Measurements from ENCODE around the gene MAPK11. TPM values are rescaled to one million over a fixed set of nuclear protein-coding genes. Genes with fewer than 3 reads are reported as not detected.

Gene MAPK11
- polyA plus RNA-seq, 3 donors: 7.9 to 47.1 (median 46.4) TPM

- no peak overlapping the region for H3K27ac ChIP-seq (ENCODE audit: low read depth, low read length)
- WGBS, 3 donors: 89 to 93% (median 92%) methylated on average over 16 of the region's 16 CpGs
These were observed 46.1 kb downstream of the MAPK11 start for GRCh38 chr22:50224071-50224470.

GRCh38 chr22:50222508-50222907 is 47.7 kb downstream of the MAPK11 start:
- H3K27ac ChIP-seq (ENCODE audit: low read depth, low read length): no peak overlapping the region
- WGBS, 3 donors: 79 to 87% (median 86%) methylated on average over 8 of the region's 8 CpGs

- H3K27ac ChIP-seq (ENCODE audit: low read depth, low read length): no peak overlapping the region
- WGBS, 3 donors: 92 to 93% (median 93%) methylated on average over 19 of the region's 19 CpGs
These were observed 48.5 kb downstream of the MAPK11 start for GRCh38 chr22:50221410-50222300.

DNA sequence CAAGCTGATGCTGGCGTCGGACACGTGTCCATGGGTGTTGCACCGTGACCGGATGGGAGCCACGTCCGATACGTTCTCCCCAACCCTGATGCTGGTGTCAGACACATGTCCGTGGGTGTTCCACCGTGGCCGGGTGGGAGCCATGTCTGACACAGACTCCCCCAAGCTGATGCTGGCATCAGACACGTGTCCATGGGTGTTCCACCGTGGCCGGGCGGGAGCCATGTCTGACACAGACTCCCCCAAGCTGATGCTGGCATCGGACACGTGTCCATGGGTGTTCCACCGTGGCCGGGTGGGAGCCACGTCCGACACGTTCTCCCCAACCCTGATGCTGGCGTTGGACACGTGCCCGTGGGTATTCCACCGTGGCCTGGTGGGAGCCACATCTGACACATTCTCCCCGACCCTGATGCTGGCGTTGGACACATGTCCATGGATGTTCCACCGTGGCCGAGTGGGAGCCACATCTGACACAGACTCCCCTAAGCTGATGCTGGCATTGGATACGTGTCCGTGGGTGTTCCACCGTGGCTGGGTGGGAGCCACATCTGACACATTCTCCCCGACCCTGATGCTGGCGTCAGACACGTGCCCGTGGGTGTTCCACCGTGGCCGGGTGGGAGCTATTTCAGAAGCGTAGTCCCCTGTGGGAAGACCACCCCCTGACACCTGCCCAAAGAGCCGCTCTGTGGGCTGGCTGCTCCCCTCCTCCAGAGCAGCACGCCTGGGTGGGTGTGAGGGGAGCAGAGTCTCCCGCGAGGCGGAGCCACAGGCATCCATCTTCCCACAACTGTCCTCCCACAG is 49.4 kb downstream of the MAPK11 start:
- 95 to 96% (median 95%) methylated on average over 45 of the region's 45 CpGs for WGBS, 3 donors
- no peak overlapping the region for H3K27ac ChIP-seq (ENCODE audit: low read depth, low read length)

- 86 to 91% (median 86%) methylated on average over 24 to 25 of the region's 25 CpGs for WGBS, 3 donors
These were observed 50.2 kb downstream of the MAPK11 start for GRCh38 chr22:50219800-50220602.

GRCh38 chr22:50218996-50219727 is 51.0 kb downstream of the MAPK11 start:
- WGBS, 3 donors: 62 to 69% (median 66%) methylated on average over 38 to 42 of the region's 42 CpGs
- H3K27ac ChIP-seq (ENCODE audit: low read depth, low read length): no peak overlapping the region

More at GRCh38 chr22:50219800-50220602, 50.2 kb downstream of the MAPK11 start:
- H3K27ac ChIP-seq (ENCODE audit: low read depth, low read length): no peak overlapping the region

- WGBS, 3 donors: 66 to 91% (median 89%) methylated on average over 39 to 43 of the region's 43 CpGs
- H3K27ac ChIP-seq (ENCODE audit: low read depth, low read length): no peak overlapping the region
These were observed 51.8 kb downstream of the MAPK11 start for GRCh38 chr22:50218153-50218995.

- H3K27ac ChIP-seq (ENCODE audit: low read depth, low read length): no peak overlapping the region
- WGBS, 3 donors: 85 to 92% (median 90%) methylated on average over 20 to 21 of the region's 21 CpGs
These were observed 52.5 kb downstream of the MAPK11 start for GRCh38 chr22:50217543-50218152.

- H3K27ac ChIP-seq (ENCODE audit: low read depth, low read length): no peak overlapping the region
- WGBS, 3 donors: 94 to 98% (median 94%) methylated on average over 57 of the region's 57 CpGs
These were observed 53.3 kb downstream of the MAPK11 start for GRCh38 chr22:50216684-50217520.

GRCh38 chr22:50216055-50216683 is 54.0 kb downstream of the MAPK11 start:
- H3K27ac ChIP-seq (ENCODE audit: low read depth, low read length): no peak overlapping the region
- 84 to 87% (median 86%) methylated on average over 14 to 15 of the region's 15 CpGs for WGBS, 3 donors

- 70 to 76% (median 73%) methylated on average over 13 to 17 of the region's 17 CpGs for WGBS, 3 donors
These were observed 54.7 kb downstream of the MAPK11 start for GRCh38 chr22:50215297-50216054.

More at GRCh38 chr22:50215297-50216054, 54.7 kb downstream of the MAPK11 start:
- H3K27ac ChIP-seq (ENCODE audit: low read depth, low read length): no peak overlapping the region
